Ishikawa (cell line): Measurements from ENCODE around the gene FSIP1.

Experiments
- EP300 ChIP-seq: IDR thresholded peaks from 2 replicates; pipeline ENCODE4 v1.6.1; 2012; ENCODE audit warnings: borderline replicate concordance
- RAD21 ChIP-seq: IDR thresholded peaks from 2 replicates; pipeline ENCODE4 v1.6.1; 2012; ENCODE audit warnings: low read depth
- TAF1 ChIP-seq: IDR thresholded peaks from 2 replicates; pipeline ENCODE4 v1.6.1; 2012; ENCODE audit warnings: low read depth, mild to moderate bottlenecking
- TEAD4 ChIP-seq: IDR thresholded peaks from 2 replicates; pipeline ENCODE4 v1.6.1; 2012
- YY1 ChIP-seq: IDR thresholded peaks from 2 replicates; pipeline ENCODE4 v1.6.1; 2012; ENCODE audit warnings: low read depth

GRCh38 chr15:39801641-39802309, 19.1 kb upstream of the FSIP1 start:
- TF ChIP-seq TAF1 (no peak), RAD21 (peak; percentile 71), EP300 (no peak), TEAD4 (no peak), YY1 (no peak)
